Activated CD8-positive, alpha-beta memory T cell treated with anti-CD3 and anti-CD28 coated beads for 24 hours (primary cell): ENCODE data around the gene NOP53.
"Not testable (repeated sequence)": the region's sequence is repeated elsewhere in the genome, so short reads cannot be mapped to it uniquely, and the experiment has no call there.

ENCODE experiments used
- DNase-seq: peaks from one replicate; pipeline ENCODE4 v3.0.0-alpha.2; 2020

NOP53 gene

GRCh38 chr19:47745010-47745901, at the start of gene NOP53:
NOP53 (plus strand) TSS chr19:47745546; CDS start chr19:47745560, 14 bp downstream.
- DNase-seq, result peak; percentile 99

GRCh38 chr19:47696635-47697034, 48.7 kb upstream of the NOP53 start:
- DNase-seq, result no peak

GRCh38 chr19:47697863-47698609, 47.3 kb upstream of the NOP53 start:
- DNase-seq, result peak; percentile 81

- DNase-seq, result no peak
Measured at GRCh38 chr19:47698631-47699359, 46.6 kb upstream of the NOP53 start.

GRCh38 chr19:47699360-47699917, 45.9 kb upstream of the NOP53 start:
- DNase-seq, result peak; percentile 82

GRCh38 chr19:47700934-47701716, 44.2 kb upstream of the NOP53 start:
- no peak for DNase-seq

- DNase-seq, result no peak
Measured at GRCh38 chr19:47701717-47702552, 43.4 kb upstream of the NOP53 start.

- DNase-seq, result no peak
Measured at GRCh38 chr19:47702671-47703070, 42.7 kb upstream of the NOP53 start.

- no peak for DNase-seq
Measured at GRCh38 chr19:47703301-47703700, 42.0 kb upstream of the NOP53 start.

- DNase-seq, result no peak
Measured at GRCh38 chr19:47704024-47704423, 41.3 kb upstream of the NOP53 start.

GRCh38 chr19:47704656-47705055, 40.7 kb upstream of the NOP53 start:
- DNase-seq, result no peak

- DNase-seq, result peak; percentile 89
Measured at GRCh38 chr19:47707135-47707925, 38.0 kb upstream of the NOP53 start.

GRCh38 chr19:47711652-47712242, 33.6 kb upstream of the NOP53 start:
- DNase-seq, result no peak

GRCh38 chr19:47713046-47714021, 32.0 kb upstream of the NOP53 start, which contains the start of gene EHD2:
EHD2 (plus strand) TSS chr19:47713422; CDS start chr19:47716613, 3,191 bp downstream.
- DNase-seq, result peak; percentile 80

- DNase-seq, result no peak
Measured at GRCh38 chr19:47714339-47714738, 31.0 kb upstream of the NOP53 start.

- not testable (repeated sequence) for DNase-seq
Measured at GRCh38 chr19:47714855-47715254, 30.5 kb upstream of the NOP53 start.

- DNase-seq, result no peak
Measured at GRCh38 chr19:47716270-47716937, 28.9 kb upstream of the NOP53 start.
